ENCODE data around the gene NINJ2. TPM values are rescaled to one million over a fixed set of nuclear protein-coding genes. Genes with fewer than 3 reads are reported as not detected.

Gene NINJ2
- total RNA-seq, 1 experiment from 2014 or later: 0.24 TPM

- DNase-seq: peak; percentile 22
- H2BK12ac ChIP-seq (ENCODE audit: insufficient read length, low read depth, low read length): no peak overlapping the region
- H3T11ph ChIP-seq (ENCODE audit: low read length): no peak overlapping the region
- no peaks in the 10 kb centered on the region; a peak in 3 of 5 replicates for H3K9me3 Mint-ChIP-seq
- H3K4ac ChIP-seq (ENCODE audit: low read depth, low read length): no peak overlapping the region
- H3K14ac ChIP-seq (ENCODE audit: insufficient read depth, low read length): no peak overlapping the region; the same call in 1 of the 2 replicates
- H4K20me1 ChIP-seq (ENCODE audit: control insufficient read depth, insufficient read depth, insufficient read length): no peaks in the 10 kb centered on the region
- H3K27me3 ChIP-seq (ENCODE audit: insufficient read depth, low read length): no peaks in the 10 kb centered on the region
- no peak overlapping the region for H2AK5ac ChIP-seq (ENCODE audit: insufficient read length, low read length)
- no peak overlapping the region for H3K4me3 Mint-ChIP-seq
- H3K4me1 Mint-ChIP-seq: 0 out of 4 replicates have a peak, but pooled peaks cover 0 to 4% of the 10 kb centered on the region in 2 experiments
- no peak for TF ChIP-seq CTCF (conservative IDR thresholded peaks at IDR 0.05)
- no peak overlapping the region for H2BK120ac ChIP-seq (ENCODE audit: low read depth, low read length, poor library complexity, severe bottlenecking)
- peaks cover 5% of the 10 kb centered on the region for H3K27me3 Mint-ChIP-seq (ENCODE audit: low read depth)
- H3K4me1 ChIP-seq (ENCODE audit: insufficient read depth, low read length): no peaks in the 10 kb centered on the region
- no peaks in the 10 kb centered on the region for H3K9me3 ChIP-seq (ENCODE audit: control insufficient read depth, low read depth, low read length)
- H3K27ac Mint-ChIP-seq: no peak overlapping the region
- no peak overlapping the region for H4K5ac ChIP-seq (ENCODE audit: insufficient read length, low read depth, low read length)
- no peak overlapping the region for H3K27ac ChIP-seq (ENCODE audit: insufficient read length, low read depth, low read length)
- H3K23ac ChIP-seq (ENCODE audit: insufficient read length, low read depth, low read length): no peak overlapping the region
- no CpG with 5 or more reads among the region's 18 CpGs for WGBS (ENCODE audit: extremely low coverage, insufficient read length, low lambda C conversion rate)
- no peak overlapping the region for H3K18ac ChIP-seq (ENCODE audit: insufficient read length, low read depth, low read length)
- no peak overlapping the region for H3K9ac ChIP-seq (ENCODE audit: extremely low read depth, insufficient read length, low read length)
- no peak overlapping the region for H3K56ac ChIP-seq (ENCODE audit: insufficient read length, low read depth, low read length)
- no peaks in the 10 kb centered on the region for H3K36me3 Mint-ChIP-seq (ENCODE audit: insufficient read depth in 1 of 3, low read depth in 3 of 3)
- no peak overlapping the region for H2BK15ac ChIP-seq (ENCODE audit: low read depth, low read length)
- no peak overlapping the region for H2BK5ac ChIP-seq (ENCODE audit: insufficient read length, low read length)
- H3K79me2 ChIP-seq (ENCODE audit: insufficient read depth, low read length): no peaks in the 10 kb centered on the region
- H3K79me1 ChIP-seq (ENCODE audit: insufficient read depth, low read depth, low read length, poor library complexity, severe bottlenecking): no peaks in the 10 kb centered on the region
- H4K91ac ChIP-seq (ENCODE audit: insufficient read length, low read depth, low read length): no peak overlapping the region
- no peak overlapping the region for H4K8ac ChIP-seq (replicated peaks; ENCODE audit: insufficient read length, low read depth, low read length)
- no peaks in the 10 kb centered on the region for H3K23me2 ChIP-seq (ENCODE audit: insufficient read length, low read depth, low read length, poor library complexity, severe bottlenecking)
- no peak overlapping the region for H2BK20ac ChIP-seq (ENCODE audit: low read depth, low read length, poor library complexity, severe bottlenecking)
- no peak overlapping the region for H3K4me2 ChIP-seq (ENCODE audit: insufficient read depth, insufficient read length, low read length)
- no peak overlapping the region for H2AFZ ChIP-seq (ENCODE audit: low read length)
Measured at GRCh38 chr12:587132-588023, 75.9 kb downstream of the NINJ2 start.

Data from H9 (cell line).